SKM-1 (cell line): ENCODE results near the gene FAM111B.
"Not testable (repeated sequence)": the region's sequence is repeated elsewhere in the genome, so short reads cannot be mapped to it uniquely, and the experiment has no call there.

Experiments used
- DNase-seq: peaks from one replicate; lab custom pipeline; 2025; ENCODE audit not compliant: unreplicated experiment; lab: John Stamatoyannopoulos, UW

FAM111B gene, protein sequence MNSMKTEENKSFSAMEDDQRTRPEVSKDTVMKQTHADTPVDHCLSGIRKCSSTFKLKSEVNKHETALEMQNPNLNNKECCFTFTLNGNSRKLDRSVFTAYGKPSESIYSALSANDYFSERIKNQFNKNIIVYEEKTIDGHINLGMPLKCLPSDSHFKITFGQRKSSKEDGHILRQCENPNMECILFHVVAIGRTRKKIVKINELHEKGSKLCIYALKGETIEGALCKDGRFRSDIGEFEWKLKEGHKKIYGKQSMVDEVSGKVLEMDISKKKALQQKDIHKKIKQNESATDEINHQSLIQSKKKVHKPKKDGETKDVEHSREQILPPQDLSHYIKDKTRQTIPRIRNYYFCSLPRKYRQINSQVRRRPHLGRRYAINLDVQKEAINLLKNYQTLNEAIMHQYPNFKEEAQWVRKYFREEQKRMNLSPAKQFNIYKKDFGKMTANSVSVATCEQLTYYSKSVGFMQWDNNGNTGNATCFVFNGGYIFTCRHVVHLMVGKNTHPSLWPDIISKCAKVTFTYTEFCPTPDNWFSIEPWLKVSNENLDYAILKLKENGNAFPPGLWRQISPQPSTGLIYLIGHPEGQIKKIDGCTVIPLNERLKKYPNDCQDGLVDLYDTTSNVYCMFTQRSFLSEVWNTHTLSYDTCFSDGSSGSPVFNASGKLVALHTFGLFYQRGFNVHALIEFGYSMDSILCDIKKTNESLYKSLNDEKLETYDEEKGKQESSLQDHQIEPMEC

DNA sequence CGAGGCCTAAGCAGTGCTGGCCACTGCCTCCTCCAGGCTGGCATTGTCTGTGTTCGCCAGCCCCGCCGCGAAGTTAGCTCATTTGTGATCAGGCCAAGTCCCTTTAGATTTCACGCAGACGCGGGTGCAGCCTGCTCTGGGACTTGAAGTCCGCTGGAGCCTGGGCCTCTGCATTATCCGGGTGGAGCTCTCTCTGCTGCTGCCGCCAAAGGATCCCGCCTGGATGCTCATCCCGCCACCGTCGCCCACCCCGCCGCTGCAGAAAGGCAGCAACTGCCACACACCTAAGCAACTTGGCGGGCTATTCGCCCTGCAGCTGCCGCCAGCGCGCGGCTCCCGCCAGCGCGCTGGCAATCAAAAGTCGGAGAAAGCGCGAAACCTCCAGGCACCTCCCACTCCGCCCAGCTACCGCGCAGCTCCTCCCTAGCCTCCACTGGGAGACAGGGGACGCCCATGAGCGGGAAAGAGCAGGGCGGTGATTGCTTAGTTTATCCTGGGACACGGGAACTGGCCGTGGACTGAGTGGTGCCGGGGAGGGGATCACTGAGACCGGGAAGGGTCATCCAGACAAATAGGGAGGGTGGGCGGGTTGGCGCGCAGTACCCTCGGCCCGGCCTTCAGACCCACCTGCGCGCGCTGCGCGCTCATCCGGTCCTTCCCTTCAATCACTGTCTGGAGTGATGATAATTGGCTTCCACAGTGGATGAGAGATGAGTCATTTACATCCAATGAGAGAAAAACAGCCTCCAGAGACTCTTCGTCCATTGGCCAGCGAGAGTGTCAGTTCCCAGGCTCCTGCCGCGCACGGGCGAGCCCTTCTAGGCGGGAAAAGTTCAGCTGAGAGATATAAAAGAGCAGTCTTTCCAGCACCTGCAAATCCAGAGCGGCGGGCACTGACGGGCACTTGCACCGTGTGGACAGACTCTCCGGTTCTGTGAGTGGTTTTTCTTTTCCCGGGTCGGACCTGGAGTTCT, at the start of gene FAM111B:
TSS of gene FAM111B (plus strand) at position 875 of the 974 bp plus-strand sequence. CDS start 2,389 bp downstream, outside the sequence.
- no peak for DNase-seq

DNA sequence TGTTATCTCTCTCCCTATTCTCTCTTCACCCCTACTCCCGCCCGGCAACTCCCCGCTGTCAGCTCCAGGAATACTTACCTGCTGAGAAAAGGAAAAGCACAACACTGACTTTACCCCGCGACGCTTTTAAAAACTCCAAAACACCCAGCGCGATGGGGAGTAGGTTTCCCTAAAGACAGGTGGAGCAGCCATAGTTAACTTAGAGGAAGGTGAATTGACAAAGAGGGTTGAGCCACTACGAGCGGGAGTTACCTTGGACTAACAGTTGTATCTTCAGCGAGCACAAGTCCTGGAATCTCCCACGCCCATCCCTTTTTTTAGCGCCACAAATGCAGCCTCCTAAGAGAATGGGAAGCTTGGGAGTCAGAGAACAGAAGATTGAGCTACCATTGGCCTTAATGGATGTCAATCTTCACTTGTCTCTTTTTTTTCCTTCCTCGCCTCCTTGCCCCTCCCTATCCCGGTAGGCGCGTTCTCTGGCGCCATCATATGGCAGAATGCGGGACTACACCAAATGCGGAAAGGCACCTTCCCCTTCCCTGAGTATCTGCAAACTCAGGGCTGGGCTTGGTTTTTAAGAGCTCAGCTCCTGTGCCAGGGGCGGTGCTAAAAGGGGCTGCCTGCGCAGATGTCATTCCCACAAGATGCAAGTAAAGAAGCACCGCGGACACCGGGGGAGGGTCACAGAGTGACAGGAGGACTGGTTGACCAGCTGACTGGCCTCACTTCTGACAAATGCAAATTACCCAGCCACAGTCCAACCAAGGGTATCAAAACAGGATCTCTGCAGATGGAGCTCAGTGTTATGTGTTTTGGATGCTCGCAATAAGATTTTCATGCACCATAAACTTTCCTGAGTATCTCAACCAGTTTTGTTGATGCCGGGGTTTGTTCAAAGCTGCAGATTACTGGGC, 48.7 kb upstream of the FAM111B start:
- peak; percentile 55 for DNase-seq

DNA sequence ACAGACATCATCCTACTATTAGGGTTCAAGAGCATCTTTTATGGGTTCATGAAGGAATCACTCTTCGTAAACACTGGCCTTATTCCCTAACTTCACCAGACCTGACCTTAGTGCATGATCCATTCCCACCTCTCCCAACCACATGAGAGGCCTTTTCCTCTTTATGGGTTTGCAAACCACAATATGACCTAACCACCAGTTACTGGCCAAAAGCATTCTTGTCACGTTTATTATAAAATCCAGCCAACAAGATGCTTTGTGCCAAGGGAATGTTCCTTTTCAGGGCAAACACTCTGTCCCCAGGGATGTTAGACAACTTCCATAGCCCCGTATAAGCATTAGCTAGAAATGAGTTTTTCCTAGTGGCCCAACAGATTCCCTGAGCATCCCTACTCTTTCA, 46.9 kb upstream of the FAM111B start:
- DNase-seq, result not testable (repeated sequence)

DNA sequence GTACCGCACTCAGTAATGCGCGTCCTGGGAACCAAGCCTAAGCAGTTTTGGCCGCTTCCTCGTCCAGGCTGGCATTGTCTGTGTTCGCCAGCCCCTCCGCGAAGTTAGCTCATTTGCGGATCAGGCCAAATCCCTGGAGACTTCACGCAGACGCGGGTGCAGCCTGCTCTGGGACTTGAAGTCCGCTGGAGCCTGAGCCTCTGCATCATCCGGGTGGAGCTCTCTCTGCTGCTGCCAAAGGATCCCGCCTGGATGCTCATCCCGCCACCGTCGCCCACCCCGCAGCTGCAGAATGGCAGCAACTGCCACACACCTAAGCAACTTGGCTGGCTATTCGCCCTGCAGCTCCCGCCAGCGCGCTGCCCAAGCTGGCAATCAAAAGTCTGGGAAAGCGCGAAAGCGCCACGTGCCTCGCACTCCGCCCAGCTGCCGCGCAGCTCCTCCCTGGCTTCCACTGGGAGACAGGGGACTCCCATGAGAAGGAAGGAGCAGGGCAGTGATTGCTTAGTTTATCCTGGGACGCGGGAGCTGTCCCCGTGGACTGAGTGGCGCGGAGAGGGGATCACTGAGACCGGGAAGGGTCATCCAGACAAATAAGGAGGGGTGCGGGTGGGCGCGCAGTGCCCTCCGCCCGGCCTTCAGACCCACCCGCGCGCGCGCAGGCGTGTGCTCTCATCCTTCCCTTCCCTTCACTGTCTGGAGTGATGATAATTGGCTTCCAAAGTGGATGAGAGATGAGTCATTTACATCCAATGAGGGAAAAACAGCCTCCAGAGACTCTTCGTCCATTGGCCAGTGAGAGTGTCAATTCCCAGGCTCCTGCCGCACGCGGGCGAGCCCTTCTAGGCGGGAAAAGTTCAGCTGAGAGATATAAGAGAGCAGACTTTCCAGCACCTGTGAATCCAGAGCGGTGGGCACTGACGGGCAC, 44.2 kb upstream of the FAM111B start:
- no peak for DNase-seq

DNA sequence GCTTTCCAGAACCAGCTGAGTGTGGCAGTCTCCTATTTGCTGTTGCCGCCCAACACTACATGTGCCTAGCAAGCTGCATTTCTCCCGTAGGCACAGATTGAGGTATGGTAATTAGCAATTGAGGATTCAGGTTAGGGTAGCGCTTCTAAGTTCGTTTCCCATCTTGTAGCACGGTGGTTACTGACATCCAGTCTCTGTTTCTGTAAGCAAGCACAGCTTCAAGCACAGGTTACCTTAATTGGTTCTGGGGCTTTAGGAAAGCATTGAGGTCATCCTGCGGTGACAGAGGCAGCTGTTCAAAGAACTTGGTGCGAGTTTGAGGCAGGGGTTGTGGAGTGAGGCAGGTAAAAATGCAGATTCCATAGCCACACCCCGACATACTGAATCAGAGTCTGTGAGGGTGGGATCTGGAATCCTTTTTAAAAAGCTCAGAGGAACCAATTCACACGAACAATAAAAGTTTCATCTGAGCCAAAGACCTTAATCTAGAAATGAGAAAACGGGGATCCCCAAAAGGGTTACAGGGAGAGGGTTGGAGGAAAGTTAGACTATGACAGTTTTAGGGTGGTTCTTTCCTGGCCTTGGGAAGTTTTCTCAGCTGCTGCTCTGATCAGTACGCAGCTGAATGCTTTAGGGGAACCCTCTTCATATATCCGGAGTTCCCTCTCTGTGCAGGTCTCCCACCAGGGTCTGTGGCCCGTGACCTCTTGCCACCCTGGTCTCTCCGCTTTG, 42.9 kb upstream of the FAM111B start:
- DNase-seq, result not testable (repeated sequence)

DNA sequence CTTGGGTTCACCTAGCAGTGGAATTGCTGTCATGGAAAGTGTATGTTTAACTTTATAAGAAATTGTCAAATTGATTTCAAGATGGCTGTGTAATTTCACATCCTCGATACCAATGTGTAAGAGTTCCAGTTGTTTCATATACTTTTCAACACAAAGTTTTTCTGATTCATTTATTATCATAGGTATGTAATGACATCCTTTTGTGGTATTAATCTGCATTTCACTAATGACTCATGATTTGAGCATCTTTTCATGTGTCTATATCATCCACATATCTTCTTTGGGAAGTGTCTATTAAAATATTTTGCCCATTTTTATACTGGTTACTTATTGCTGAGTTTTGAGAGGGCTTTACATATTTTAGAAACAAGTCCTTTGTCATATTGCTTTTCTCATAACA, 38.0 kb upstream of the FAM111B start:
- no peak for DNase-seq

DNA sequence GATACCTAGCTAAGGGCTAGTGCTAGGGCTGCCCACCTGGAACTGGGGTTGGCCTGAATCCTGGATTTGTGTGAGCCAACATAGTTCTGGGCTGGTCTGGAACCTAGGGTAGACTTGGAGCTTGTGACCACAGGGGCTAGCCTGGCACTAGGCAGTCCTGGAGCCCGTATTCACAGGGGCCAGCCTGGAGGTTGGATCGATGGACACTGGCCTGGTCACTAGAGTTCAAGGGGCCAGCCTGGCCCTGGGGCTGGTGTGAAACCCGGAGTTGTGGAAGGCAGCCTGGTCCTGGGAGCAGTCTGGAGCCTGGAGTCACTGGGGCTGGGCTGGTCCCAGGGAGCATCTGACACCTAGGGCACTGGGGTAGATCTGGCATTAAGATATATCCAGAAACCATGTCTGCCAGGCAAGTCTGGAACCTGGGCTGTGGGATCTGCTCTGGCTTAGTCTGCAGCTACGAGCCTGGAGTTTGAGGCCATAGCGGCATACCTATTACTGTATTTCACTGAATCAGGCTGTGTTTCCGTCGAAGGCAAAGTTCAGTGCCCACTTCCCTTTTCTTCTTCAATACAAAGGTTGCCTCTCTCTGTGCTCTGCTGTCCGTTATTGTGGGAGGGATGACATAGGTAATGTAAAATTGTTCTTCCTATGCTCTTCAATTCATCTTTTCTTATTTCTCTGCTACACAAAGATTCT, 30.0 kb upstream of the FAM111B start:
- no peak for DNase-seq

DNA sequence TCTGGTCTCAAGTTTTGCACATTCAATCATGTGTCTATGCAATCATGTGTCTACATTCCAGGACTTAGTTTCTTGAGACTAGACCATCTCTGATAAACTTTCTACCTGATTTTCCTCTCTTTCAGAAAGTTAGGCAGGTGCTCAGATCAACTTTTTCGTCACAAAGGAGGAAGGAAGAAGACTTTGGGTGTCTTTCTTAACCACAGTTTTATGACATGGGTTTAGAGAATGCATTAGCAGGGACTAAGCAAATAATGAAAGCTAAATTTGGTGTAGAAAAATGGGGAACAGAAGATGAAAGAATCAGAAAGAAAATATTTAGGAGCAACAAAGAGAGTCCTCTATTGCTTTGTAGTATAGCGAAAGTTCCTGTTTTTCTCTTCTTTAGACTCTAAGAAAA, 28.6 kb upstream of the FAM111B start:
- no peak for DNase-seq

DNA sequence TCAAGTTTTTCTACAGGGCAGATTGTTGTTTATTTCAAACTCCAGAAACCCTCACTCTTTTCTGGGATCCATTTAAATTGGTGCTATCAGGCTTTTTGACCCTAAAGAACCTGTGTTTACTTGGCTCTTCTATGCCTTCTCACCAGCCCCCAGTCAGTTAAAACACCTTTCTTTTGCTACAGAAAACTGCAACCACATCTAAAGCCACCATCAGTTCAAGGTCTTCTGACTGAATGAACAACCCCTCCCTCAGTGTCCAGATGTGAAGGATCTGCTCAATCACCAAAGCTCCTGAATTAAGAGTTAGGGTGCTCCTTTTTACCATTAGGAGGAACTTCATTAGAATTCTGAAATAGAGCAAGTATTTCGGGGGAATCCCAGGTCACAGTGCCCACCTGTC, 28.0 kb upstream of the FAM111B start:
- no peak for DNase-seq

DNA sequence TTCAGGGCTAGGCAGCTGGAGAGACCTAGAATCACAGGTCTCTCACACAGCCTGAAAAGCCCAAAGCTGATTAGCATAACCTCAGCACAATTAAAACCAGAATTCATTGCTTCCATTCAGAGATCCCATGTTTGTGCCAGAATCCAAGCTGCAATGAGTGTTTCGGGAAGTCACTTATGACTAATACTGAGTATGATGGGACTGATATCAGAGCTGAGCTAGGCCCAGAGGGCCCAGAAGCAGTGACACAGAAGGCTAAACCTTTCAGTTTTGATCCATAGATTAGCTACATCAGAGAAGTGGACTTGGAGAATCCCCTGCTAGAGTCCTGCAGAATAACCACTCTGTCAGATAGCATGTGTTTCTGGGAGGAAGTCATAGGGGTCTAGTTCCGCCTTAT, 26.6 kb upstream of the FAM111B start:
- DNase-seq, result not testable (repeated sequence)

DNA sequence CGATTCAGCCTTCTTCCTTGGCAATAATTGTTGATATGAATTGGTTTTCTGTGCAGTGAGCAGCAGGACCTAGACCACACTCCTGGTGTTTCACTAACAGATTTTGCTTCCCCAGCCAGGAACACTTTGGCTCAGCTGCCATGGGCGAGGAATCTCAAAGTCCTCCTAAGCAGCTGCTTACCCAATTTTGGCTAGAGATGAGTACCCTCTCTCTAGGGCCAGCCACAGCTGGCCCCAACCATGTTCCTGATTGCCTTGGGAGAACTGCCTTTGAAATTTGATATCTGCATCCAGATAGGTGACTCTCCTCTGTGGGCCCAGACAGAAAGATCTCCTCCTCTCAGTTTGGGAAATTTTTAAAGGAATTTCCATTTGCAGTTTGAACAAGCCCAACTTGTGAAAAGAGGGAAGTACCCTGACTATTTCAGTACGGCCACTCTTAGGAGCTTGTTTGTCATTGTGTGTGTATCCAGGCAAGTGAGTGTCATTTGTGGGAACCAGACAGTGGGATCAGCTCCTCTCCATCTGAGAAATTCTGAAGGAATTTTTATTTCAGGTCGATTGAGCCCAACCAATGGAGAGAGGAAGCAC, 25.5 kb upstream of the FAM111B start:
- not testable (repeated sequence) for DNase-seq

DNA sequence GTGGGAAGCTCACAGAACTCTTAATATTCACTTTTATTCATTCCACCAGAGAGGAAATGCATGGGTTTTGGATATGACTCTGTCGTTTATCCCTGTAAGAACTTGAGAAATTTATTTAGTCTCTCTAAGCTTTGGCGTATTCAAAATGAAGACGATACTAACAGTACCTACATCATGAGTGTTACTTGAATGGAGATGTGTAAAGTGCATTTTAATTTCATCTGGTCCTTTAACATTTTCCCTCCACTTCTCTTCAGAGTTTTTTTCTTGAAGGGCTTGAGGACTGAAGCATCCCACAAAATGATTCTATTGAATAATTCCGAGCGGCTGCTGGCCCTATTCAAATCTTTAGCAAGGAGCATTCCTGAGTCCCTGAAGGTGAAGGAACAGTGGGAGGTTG, 21.0 kb upstream of the FAM111B start, which contains the start of gene GLYATL1B:
TSS of gene GLYATL1B (plus strand) at position 301 of the 400 bp plus-strand sequence. CDS start at position 301, 0 bp downstream.
- not testable (repeated sequence) for DNase-seq

DNA sequence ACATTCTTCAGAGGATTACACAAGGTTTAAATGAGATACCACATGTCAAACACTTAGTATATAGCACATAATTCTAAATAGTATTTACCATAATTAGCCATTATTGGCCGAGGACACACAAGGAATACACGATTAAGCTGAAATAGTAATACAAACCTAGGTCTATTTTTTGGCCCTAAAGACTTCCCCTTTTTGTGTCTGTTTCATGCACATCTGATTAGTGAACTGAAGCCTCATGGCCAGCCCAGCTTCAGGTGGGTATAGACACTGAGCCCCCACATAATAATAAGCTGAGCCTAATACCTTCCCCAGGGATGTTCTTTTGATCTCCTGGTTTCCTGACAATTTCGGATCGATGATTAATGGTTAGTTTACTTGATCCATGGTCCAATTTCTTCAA, 18.9 kb upstream of the FAM111B start:
- no peak for DNase-seq

DNA sequence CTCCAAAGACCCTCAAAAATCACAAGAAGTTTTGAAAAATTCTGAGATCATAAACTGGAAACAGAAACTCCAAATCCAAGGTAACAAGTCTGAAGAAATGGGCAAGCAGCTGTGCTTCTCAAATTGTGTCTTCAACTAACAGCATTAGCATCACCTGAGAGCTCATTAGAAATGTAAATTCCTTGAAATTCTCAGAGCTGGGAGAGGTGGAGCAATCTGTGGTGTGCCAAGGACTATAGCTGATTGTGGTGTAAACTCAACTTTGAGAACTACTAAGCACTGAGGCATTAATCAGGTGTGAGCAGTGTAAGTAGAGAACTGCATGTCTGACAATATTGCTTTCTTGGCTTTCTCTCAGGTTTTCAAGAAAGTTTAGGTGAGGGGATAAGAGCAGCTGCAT, 13.5 kb upstream of the FAM111B start:
- not testable (repeated sequence) for DNase-seq

DNA sequence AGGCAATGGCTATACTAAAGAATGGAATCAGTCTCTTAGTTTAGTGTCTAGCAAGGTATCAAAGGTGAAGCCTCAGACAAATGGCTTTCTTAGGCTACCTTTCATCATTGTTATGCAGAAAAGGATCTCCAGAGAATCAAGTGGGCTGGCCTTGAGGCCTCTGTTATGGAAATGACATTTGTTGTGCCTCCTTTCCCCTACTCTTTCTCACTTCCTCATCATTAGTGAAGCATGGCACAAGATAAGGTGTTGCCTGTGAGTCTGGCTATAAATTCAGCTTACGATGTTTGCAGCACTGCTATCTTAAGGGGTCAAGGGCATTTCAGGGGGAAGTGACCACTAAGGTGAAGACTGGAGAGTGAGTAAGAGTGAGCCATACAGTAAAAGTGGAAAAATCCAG, 11.8 kb upstream of the FAM111B start:
- not testable (repeated sequence) for DNase-seq

DNA sequence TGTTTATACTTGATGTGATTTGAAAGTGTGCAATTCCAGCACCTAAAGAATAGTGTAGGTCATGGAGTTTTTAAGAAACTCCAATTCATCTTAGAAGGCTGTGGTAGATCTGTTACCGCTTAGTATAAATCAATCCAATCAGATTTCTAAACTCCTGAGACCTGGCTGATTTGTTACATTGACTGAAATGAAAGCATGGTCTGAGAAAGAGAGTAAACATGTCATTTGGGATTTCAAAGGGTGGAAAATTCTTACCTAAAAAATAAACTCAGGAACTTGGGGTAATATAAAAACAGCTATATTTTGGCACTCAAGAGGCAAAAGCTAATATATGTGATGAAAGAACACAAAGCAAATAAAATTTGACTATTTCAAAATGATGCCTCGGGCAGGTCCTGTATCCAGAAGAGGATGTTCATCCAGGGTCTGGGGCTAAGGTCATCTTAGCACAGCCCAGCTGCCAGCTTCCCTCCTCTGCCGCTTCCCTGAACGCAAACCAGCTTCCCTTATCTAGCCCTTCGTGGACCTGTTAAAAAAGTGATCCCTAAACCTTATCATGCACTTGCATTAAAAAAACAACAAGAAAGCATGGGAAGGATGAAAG, 11.0 kb upstream of the FAM111B start:
- not testable (repeated sequence) for DNase-seq
